Adipose tissue (tissue), 3 donors: Measurements from ENCODE around the gene NOX4. TPM values are rescaled to one million over a fixed set of nuclear protein-coding genes. Genes with fewer than 3 reads are reported as not detected.
"Not testable (repeated sequence)": the region's sequence is repeated elsewhere in the genome, so short reads cannot be mapped to it uniquely, and the experiment has no call there.

Experiments used
- H3K27ac ChIP-seq: one replicate; pipeline ENCODE4 v1.5.1; 2013; ENCODE audit warnings: low read depth, low read length
- WGBS, 3 donors: extraction: QIAGEN DNeasy Blood & Tissue Kit; methylation state at CpG; one replicate each; pipeline ENCODE4 v1.1.7; 2013; 5-methylcytosine and 5-hydroxymethylcytosine counted together
- polyA plus RNA-seq, 3 donors: library from polyadenylated mRNA; stranded (reverse); fragments of 200-250 nt; gene quantifications; one replicate each; pipeline ENCODE4 v1.2.3, GENCODE V29; 2013
- donor health status: healthy with polysubstance abuse.
- donor health status: Bipolar disorder and iron deficiency.
- donor health status: healthy.

Gene NOX4
- polyA plus RNA-seq, 3 donors: 0.46 to 5.7 (median 5.5) TPM

DNA sequence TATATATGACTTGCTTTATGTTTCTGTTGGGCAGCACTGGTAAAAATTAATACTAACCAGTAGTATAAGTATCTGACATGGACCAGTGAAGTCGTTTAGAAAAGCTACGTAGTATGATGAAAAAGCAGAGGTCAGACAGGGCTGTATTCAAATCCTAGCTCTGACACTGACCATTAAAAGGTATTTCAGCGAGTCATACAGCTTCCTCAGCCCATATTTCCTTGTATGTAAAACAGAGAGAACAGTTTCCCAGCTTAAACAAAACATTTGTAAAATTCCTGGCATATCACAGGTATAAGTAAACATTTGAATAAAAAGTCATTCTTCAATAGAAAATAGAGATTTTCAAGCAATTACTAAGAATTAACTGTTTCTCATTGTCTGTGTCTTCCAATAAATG lies 4.2 kb downstream of the NOX4 start:
- WGBS, 3 donors: 74 to 81% (median 79%) methylated on average over 3 of the region's 3 CpGs
- no peak overlapping the region for H3K27ac ChIP-seq

GRCh38 chr11:89484896-89485295 lies 6.3 kb downstream of the NOX4 start:
- H3K27ac ChIP-seq: no peak overlapping the region

DNA sequence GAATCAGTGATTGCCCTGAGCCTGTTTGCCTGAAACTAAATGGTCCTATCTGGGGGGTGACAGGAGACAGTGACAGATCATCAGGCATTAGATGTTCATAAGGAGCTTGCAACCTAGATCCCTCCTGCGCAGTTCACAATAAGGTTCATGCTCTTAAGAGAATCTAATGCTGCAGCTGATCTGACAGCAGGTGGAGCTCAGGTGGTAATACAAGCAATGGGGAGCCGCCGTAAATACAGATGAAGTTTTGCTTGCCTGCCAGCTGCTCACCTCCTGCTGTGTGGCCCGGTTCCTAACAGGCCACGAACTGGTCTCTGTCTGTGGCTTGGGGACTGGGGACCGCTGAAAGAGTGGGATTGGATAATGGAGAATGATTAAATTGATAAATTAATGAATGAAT lies 14.0 kb downstream of the NOX4 start:
- H3K27ac ChIP-seq: no peak overlapping the region
- 45 to 81% (median 80%) methylated on average over 6 of the region's 6 CpGs for WGBS, 3 donors

DNA sequence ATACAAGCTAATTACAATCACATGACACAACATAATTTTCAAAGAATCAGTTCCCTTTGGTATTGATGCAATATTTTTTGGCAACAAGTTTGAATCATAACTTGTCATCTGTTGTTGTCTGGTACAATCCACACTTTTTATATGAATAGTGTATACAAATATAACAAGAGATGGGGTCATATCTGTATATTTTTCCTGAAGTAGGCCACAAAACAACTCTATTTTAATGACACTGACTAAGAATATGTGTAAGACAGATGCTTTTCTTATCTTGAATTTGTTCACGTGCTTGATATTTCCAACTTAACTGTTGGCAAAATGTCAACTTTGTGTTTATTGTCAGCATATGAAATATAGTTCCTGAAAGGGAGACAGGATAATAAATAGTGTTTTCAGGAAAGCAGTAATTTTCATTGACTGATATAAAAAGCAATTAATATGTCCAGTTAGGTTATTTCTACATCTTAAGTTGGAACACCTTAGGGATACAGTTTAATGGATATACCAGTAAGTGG lies 27.9 kb downstream of the NOX4 start:
- H3K27ac ChIP-seq: no peak overlapping the region
- 6 to 31% (median 8%) methylated on average over 1 of the region's 1 CpG for WGBS, 3 donors

DNA sequence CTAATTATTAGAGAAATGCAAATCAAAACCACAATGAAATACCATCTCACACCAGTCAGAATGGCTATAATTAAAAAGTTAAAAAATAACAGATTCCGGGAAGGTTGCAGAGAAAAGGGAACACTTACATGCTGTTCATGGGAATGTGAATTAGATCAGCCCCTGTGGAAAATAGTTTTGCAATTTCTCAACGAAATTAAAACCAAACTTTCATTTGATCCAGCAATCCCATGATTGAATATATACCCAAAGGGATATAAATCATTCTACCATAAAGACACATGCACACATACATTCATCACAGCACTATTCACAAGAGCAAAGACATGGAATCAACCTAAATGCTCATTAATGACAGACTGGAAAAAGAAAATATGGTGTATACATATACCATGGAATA lies 32.5 kb downstream of the NOX4 start:
- WGBS, 3 donors: 30 to 65% (median 60%) methylated on average over 2 of the region's 2 CpGs
- H3K27ac ChIP-seq: no peak overlapping the region

GRCh38 chr11:89457190-89457589 lies 34.0 kb downstream of the NOX4 start:
- no peak overlapping the region for H3K27ac ChIP-seq
- WGBS, 3 donors: 76 to 90% (median 89%) methylated on average over 4 of the region's 4 CpGs

DNA sequence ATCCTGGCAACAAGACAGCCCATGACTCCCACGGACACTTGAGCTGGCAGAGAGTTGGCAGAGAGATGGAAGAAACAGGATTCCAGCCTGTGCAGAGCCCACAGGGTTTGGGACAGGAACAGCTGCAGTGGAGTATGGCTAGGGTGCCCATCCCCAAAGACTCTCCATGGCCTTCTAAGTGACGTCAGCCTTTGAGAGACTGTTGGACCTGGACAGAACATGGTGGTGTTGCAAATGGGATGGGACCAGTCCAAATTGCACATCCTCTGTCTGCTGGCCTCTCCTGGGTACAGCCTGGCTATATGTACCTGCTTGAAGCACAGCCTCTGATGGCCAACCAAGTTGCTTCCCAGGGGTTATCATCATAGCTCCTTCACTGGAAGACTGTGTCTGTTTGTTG lies 34.5 kb downstream of the NOX4 start:
- 69 to 85% (median 70%) methylated on average over 2 of the region's 2 CpGs for WGBS, 3 donors
- H3K27ac ChIP-seq: no peak overlapping the region

DNA sequence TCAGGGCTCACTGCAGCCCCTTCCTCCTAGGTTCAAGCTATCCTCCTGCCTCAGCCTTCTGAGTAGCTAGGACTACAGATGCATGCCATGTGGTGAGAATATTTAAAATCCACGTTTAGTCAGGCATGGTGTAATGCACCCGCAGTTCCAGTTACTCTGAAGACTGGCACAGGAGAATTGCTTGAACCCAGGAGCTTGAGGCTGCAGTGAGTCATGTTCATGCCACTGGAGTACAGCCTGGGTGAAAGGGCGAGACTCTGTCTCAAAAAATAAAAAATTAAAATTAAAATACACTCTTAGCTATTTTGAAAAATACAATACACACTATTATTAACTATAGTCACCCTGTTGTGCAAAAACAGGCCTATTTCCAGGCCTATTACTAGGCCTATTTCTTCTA lies 38.4 kb downstream of the NOX4 start:
- 70 to 82% (median 74%) methylated on average over 3 of the region's 3 CpGs for WGBS, 3 donors

DNA sequence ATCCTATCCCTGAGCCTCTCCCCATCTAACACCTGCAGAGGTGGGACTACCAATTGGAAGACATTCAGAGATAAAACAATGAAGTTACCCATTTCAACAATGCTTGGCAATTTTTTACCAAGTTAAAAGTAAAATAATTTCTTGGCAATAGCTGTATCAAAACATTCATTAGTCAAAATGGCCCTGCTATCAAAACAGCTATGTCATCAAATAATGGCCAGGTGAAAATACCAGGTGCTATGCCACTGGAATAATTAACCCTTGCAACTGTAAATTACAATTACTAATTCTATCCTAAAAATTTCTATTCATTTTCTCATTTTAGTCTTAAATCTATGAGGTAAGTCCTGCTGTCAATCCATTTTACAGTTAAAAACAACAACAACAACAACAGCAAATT lies 43.3 kb downstream of the NOX4 start:
- H3K27ac ChIP-seq: no peak overlapping the region

More for the DNA sequence above, 38.4 kb downstream of the NOX4 start:
- no peak overlapping the region for H3K27ac ChIP-seq

GRCh38 chr11:89443361-89444322 lies 47.5 kb downstream of the NOX4 start:
- WGBS, 3 donors: 60 to 79% (median 79%) methylated on average over 5 of the region's 5 CpGs
- no peak overlapping the region for H3K27ac ChIP-seq

DNA sequence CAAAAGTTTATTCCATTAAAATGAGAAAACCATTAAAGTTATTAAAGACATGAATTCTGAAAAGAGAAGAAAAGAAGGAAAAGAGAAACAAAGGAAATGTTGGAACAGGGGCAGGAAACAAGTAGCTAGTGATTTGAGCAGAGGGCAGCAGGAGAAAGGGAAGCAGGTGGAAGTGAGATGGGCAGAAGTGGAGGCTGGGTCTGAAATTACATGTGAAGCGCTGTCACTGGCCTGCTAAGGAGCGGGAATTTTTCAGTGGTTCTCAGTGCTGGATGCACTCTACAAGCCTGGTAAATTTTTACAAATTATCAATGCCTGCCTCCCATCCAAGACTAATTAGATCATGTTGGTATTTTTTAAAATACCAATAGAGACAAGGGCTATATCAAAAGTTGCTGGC lies 48.4 kb downstream of the NOX4 start:
- no peak overlapping the region for H3K27ac ChIP-seq
- WGBS, 3 donors: 69 to 90% (median 81%) methylated on average over 2 of the region's 2 CpGs

DNA sequence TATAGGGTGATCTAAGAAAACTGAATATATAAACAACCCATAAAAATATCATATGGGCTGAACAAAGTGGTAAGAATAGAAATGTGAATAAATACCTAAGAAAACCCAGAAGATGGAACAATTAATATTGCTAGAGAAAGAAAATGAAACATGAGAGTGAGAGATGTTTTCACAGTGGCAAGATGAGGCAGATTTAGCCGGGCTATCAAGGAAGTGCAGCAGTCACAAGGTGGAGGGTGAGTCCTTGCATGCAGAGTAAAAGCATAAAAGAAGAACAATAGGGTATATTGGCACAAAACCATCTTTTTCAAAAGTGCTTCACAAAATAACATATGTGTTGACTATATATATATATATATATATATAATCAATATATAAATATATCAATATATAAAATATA lies 49.6 kb downstream of the NOX4 start:
- 70 to 79% (median 77%) methylated on average over 1 of the region's 1 CpG for WGBS, 3 donors
- no peak overlapping the region for H3K27ac ChIP-seq

DNA sequence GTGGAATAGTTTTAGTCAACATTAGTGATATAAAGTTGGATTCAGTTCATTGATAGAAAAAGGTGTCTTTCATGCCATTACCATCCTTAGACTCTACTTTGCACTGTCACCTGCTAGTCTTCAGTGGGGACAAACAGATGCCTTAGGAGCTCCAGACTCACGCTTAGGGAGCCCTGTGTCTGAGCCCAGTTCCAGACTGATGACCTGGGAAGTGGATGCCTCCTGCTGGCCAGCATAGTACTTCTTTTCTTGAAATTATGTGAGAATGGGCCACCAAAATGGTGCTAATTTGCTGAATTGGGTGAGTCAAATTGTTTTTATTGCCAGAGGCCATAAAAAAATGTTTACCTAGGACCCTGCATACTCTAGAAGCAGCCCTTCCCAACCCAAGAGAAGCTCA lies 53.9 kb downstream of the NOX4 start:
- WGBS, 3 donors: 86 to 92% (median 89%) methylated on average over 1 of the region's 1 CpG
- no peak overlapping the region for H3K27ac ChIP-seq

- H3K27ac ChIP-seq: no peak overlapping the region
- WGBS, 3 donors: 14 to 24% (median 17%) methylated on average over 3 of the region's 3 CpGs
Measured at GRCh38 chr11:89436071-89436470, 55.1 kb downstream of the NOX4 start.

DNA sequence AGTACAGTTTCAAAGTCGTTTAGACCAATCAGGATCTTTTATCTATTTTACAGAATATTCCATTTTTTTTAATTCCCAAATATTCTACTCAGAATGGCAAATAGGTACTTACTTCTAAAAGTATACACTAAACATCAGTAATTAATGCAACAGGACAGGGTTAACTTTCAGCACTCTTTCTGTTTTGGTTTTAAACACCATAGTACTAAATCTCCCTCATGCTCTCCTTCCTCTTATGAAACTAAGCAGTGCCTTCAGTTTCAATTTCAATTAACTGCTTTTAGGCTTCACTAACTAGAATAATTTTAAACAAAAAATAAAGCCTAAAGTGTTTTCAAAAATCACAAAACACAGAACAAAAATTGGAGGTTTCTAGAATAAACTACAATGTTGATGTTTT lies 57.9 kb downstream of the NOX4 start:
- WGBS, 3 donors: 51 to 85% (median 83%) methylated on average over 1 of the region's 1 CpG
- H3K27ac ChIP-seq: no peak overlapping the region

- 90 to 99% (median 94%) methylated on average over 3 of the region's 3 CpGs for WGBS, 3 donors
- H3K27ac ChIP-seq: not testable (repeated sequence)
Measured at GRCh38 chr11:89432182-89432581, 59.0 kb downstream of the NOX4 start.

DNA sequence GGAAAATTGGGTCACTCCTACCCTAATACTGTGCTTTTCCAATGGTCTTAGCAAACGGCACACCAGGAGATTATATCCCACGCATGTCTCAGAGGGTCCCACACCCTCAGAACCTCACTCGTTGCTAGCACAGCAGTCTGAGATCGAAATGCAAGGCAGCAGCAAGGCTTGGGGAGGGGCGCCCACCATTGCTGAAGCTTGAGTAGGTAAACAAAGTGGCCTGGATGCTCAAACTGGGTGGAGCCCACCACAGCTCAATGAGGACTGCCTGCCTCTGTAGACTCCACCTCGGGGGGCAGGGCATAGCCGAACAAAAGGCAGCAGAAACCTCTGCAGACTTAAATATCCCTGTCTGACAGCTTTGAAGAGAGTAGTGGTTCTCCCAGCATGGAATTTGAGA lies 64.7 kb downstream of the NOX4 start:
- not testable (repeated sequence) for H3K27ac ChIP-seq
- WGBS, 3 donors: 71 to 94% (median 89%) methylated on average over 7 of the region's 7 CpGs

DNA sequence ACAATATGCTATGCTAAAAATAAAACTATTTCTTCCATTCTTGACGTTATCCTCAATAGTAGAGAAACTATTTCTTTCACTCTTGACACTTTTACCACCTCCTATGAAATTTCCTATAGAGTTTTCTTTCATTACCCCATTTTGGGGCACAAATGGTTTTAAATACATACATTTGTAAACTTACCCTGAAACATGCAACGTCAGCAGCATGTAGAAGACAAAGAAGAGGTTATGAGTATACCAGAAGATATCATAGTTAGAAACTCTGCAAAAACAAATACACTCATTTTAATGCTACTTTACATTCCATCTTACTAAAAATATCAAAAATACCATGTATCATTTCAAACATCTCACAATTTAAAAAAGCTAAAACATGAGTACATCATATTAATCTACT lies 69.5 kb downstream of the NOX4 start:
- H3K27ac ChIP-seq: no peak overlapping the region
- WGBS, 3 donors: 43 to 49% (median 43%) methylated on average over 2 of the region's 2 CpGs

- 53 to 84% (median 77%) methylated on average over 3 of the region's 3 CpGs for WGBS, 3 donors
- H3K27ac ChIP-seq: no peak overlapping the region
Measured at GRCh38 chr11:89420981-89421380, 70.2 kb downstream of the NOX4 start.

GRCh38 chr11:89416961-89417360 lies 74.2 kb downstream of the NOX4 start:
- WGBS, 3 donors: 26 to 50% (median 47%) methylated on average over 2 of the region's 2 CpGs
- H3K27ac ChIP-seq: no peak overlapping the region
